Stomach smooth muscle (tissue), 2 donors: ENCODE data around the gene FBXL5.

Source experiments
- H3K27ac ChIP-seq: one replicate; pipeline ENCODE4 v1.7.0; 2013; ENCODE audit warnings: mild to moderate bottlenecking, low read length, inconsistent platforms
- H3K27me3 ChIP-seq, 2 donors: one replicate each; pipeline ENCODE4 v1.7.0; 2013; ENCODE audit warnings: low read length in 2 of 2; ENCODE audit not compliant: insufficient read depth in 2 of 2, control insufficient read depth in 1 of 2
- H3K36me3 ChIP-seq, 2 donors: one replicate each; pipeline ENCODE4 v1.7.0; 2013; ENCODE audit warnings: low read length in 2 of 2; ENCODE audit not compliant: control insufficient read depth in 2 of 2, insufficient read depth in 2 of 2
- H3K4me1 ChIP-seq: one replicate; pipeline ENCODE4 v1.7.0; 2013; ENCODE audit warnings: low read length; ENCODE audit not compliant: control insufficient read depth, insufficient read depth
- H3K4me3 ChIP-seq, 2 donors: one replicate each; pipeline ENCODE4 v1.7.0; 2013; ENCODE audit warnings: low read length in 2 of 2
- H3K9ac ChIP-seq, 2 donors: one replicate each; pipeline ENCODE4 v1.7.0; 2013; ENCODE audit warnings: low read length in 2 of 2, mild to moderate bottlenecking in 1 of 2
- H3K9me3 ChIP-seq, 2 donors: one replicate each; pipeline ENCODE4 v1.7.0; 2013; ENCODE audit warnings: low read length in 2 of 2; ENCODE audit not compliant: control insufficient read depth in 2 of 2
- donor health status: healthy.
- donor health status: Pancreatic carcinoma.

The FBXL5 gene

GRCh38 chr4:15563871-15564270 is 91.3 kb downstream of the FBXL5 start:
- Histone ChIP-seq H3K4me1 (peaks cover 8% of the 10 kb centered on the region), H3K27me3 (no peaks in the 10 kb centered on the region), H3K27ac (no peak overlapping the region), H3K36me3 (peaks cover 19 to 57% of the 10 kb centered on the region in 2 donors), H3K4me3 (no peak overlapping the region), H3K9me3 (no peaks in the 10 kb centered on the region), H3K9ac (no peak overlapping the region)

- Histone ChIP-seq H3K4me3 (no peak overlapping the region), H3K4me1 (peaks cover 8% of the 10 kb centered on the region), H3K27ac (no peak overlapping the region), H3K36me3 (peaks cover 13 to 52% of the 10 kb centered on the region in 2 donors), H3K27me3 (no peaks in the 10 kb centered on the region), H3K9me3 (no peaks in the 10 kb centered on the region), H3K9ac (no peak overlapping the region)
Measured at GRCh38 chr4:15562623-15563022, 92.5 kb downstream of the FBXL5 start.

DNA sequence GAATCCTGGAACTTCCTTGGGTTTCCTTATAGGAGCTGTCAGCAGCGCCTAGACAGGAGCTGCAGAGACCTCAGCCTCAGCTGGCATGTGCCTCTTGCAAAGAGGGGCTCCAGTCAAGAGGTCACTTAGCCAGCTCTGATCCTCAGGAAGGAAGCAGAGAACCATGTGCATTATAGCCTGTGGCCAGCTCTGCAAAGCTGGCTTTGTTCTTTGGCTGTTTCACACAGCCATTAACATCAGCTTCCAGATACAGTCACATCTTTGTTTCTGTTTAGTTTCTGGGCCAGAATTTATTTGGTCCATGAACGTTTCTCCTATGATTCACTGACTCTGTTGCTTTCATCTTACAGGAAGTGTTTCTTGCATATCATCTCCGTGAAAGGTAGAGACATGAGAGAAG is 93.0 kb downstream of the FBXL5 start:
- Histone ChIP-seq H3K36me3 (peaks cover 13 to 51% of the 10 kb centered on the region in 2 donors), H3K9ac (no peak overlapping the region), H3K27ac (peak overlapping the region; percentile 41), H3K9me3 (no peaks in the 10 kb centered on the region), H3K27me3 (no peaks in the 10 kb centered on the region), H3K4me1 (peaks cover 8% of the 10 kb centered on the region), H3K4me3 (no peak overlapping the region)

DNA sequence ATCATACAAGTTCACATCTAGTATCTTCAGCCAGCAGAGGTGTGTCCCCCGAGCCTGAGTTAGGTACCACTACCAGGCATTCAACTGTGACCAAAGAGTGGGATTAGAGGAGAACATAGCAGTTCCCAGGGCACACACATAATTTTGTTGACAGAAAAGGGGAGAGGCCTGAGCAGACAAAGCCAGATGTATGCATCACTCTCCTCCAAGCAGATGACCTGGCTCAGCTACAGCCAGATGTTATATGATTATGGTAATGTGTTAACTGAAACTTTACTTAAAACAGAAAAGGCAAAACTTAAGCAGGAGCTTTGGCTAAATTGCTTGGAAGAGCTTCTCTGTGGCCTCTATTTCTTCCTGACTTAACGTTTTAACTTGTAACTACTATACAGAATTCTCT is 96.6 kb downstream of the FBXL5 start:
- no peaks in the 10 kb centered on the region for H3K27me3 ChIP-seq
- no peak overlapping the region for H3K9ac ChIP-seq
- H3K9me3 ChIP-seq, result no peaks in the 10 kb centered on the region
- H3K4me1 ChIP-seq, result peaks cover 8% of the 10 kb centered on the region
- peaks cover 23 to 45% of the 10 kb centered on the region in 2 donors for H3K36me3 ChIP-seq
- no peak overlapping the region for H3K4me3 ChIP-seq
- no peak overlapping the region for H3K27ac ChIP-seq

DNA sequence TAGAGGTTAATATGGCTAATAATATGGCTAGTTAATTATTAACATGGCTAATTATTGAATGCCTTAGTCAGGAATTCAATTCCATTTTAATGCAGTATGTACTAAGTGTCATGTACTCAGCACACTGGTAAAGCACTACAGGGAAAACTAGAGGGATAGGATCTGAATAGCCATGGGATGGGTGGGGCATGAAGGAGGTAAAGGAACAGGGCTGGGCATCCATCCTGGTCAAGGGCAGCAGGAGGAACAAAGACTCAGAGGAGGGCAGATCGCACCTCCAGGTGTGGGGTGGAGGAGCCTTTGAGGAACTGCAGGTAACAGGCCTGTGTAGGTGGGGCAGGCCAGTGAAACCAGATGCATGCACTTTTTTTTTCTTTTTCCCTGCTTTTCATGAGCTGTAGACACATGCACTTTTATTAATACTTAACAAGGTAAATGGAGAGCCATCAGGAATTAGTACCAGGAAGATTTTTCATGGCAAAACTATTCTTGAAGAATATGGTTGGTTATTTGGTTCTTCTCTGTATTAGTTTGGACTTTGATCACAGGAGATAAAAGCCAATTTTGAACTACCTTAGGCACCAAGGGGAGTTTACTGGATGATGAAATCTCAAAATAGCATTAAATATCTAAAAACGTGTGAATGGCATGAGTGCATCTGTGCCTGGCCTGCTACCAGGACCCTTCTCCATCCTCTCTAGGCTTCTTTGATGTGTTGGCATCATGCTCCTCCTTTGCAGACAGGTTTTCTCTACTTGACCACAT is 97.2 kb downstream of the FBXL5 start:
- Histone ChIP-seq H3K4me1 (peaks cover 8% of the 10 kb centered on the region), H3K27me3 (no peaks in the 10 kb centered on the region), H3K9ac (no peak overlapping the region), H3K27ac (no peak overlapping the region), H3K9me3 (no peaks in the 10 kb centered on the region), H3K36me3 (peaks cover 26 to 41% of the 10 kb centered on the region in 2 donors), H3K4me3 (no peak overlapping the region)

DNA sequence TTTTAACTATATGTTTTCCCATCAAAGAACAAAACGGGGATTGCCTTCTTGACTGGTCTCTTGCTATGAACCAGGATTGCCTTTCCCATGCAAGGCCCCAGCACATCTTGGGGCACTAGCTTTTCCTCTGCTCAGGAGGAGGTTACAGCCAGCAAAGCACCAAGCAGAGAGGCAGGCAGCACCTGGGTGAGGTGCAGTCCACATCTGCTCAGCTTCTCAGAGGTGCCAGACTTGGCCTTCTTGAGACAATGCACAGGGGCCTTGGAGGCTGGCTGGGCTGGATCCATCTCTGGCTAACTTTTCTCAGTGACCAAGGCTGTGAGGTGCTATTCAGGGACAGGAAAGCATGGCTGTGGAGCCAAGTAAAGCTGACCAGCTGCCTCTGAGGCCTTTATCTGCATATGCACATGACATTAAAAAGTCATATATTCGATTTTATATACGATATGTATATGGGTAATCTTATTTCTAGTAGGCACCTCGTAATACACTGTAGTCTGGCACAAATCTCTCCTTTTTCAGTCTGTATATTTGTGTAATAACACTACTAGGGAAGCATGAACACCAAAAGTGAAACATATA is 98.6 kb downstream of the FBXL5 start:
- Histone ChIP-seq H3K36me3 (peaks cover 30 to 41% of the 10 kb centered on the region in 2 donors), H3K9me3 (no peaks in the 10 kb centered on the region), H3K9ac (no peak overlapping the region), H3K27me3 (no peaks in the 10 kb centered on the region), H3K4me3 (no peak overlapping the region), H3K27ac (no peak overlapping the region), H3K4me1 (no peaks in the 10 kb centered on the region)
